Panc1 (cell line): ENCODE measurements around the gene MMP23B. TPM values are rescaled to one million over a fixed set of nuclear protein-coding genes. Genes with fewer than 3 reads are reported as not detected.

Experiments used
- ATAC-seq: fragments of 200-7000 bp; cut with Tn5 transposase; 2 replicates; pipeline ENCODE4 v1.9.1; 2020; ENCODE audit warnings: mild to moderate bottlenecking, moderate library complexity
- BruUV-seq: library from RNA; stranded (reverse); fragments of 400-500 nt; replicated peaks from 2 replicates; lab custom pipeline; 2021; lab: Mats Ljungman, UMichigan
- CTCF ChIA-PET: fragments of 300-600 bp; sonication (Branson Sonifier 250); formaldehyde crosslinking; loops from one replicate; lab custom pipeline; 2022; ENCODE audit warnings: antibody characterized with exemption; lab: Charles Lee
- POLR2A ChIA-PET: fragments of 300-600 bp; sonication (Branson Sonifier 250); formaldehyde crosslinking; loops from one replicate; lab custom pipeline; 2022; ENCODE audit warnings: antibody characterized with exemption; lab: Charles Lee
- DNase-seq: peaks from one replicate; pipeline ENCODE4 v3.0.0-alpha.2; 2010; ENCODE audit warnings: low read depth, low spot score
- H3K27ac ChIP-seq: 2 replicates; pipeline ENCODE4 v1.5.1; 2011; ENCODE audit warnings: mild to moderate bottlenecking, low read length, inconsistent platforms
- H3K27me3 ChIP-seq: fragments of 200-500 bp; sonication (Bioruptor generic); 2 replicates; pipeline ENCODE4 v1.6.0; 2014; ENCODE audit warnings: low read length, inconsistent platforms; ENCODE audit not compliant: control insufficient read depth, insufficient read depth
- H3K36me3 ChIP-seq: fragments of 200-500 bp; sonication (Bioruptor generic); 2 replicates; pipeline ENCODE4 v1.5.1; 2014; ENCODE audit warnings: inconsistent platforms, mild to moderate bottlenecking, low read length, moderate library complexity; ENCODE audit not compliant: control insufficient read depth, insufficient read depth
- H3K4me1 ChIP-seq: 2 replicates; pipeline ENCODE4 v1.5.1; 2011; ENCODE audit warnings: inconsistent platforms, mild to moderate bottlenecking, low read length, moderate library complexity; ENCODE audit not compliant: control insufficient read depth, insufficient read depth
- H3K4me3 ChIP-seq, 2 experiments: 2 replicates each; pipeline ENCODE4 v1.5.1; 2011 to 2012; ENCODE audit warnings: low read depth in 2 of 2, low read length in 2 of 2, mild to moderate bottlenecking in 2 of 2, inconsistent platforms in 1 of 2, moderate library complexity in 1 of 2
- H3K9me3 ChIP-seq: fragments of 200-500 bp; sonication (Bioruptor generic); 2 replicates; pipeline ENCODE4 v1.5.1; 2014; ENCODE audit warnings: low read depth, mild to moderate bottlenecking, inconsistent platforms, low read length, moderate library complexity; ENCODE audit not compliant: control insufficient read depth, insufficient read depth
- POLR2AphosphoS5 ChIP-seq: IDR thresholded peaks from 2 replicates; pipeline ENCODE4 v1.6.1; 2012; ENCODE audit warnings: mild to moderate bottlenecking, low read depth, low read length, moderate library complexity
- SIN3A ChIP-seq: IDR thresholded peaks from 2 replicates; pipeline ENCODE4 v1.6.1; 2012; ENCODE audit warnings: low read depth, mild to moderate bottlenecking, low read length, moderate library complexity, borderline replicate concordance; ENCODE audit not compliant: insufficient read depth
- TCF7L2 ChIP-seq: IDR thresholded peaks from 2 replicates; pipeline ENCODE4 v1.6.1; 2011; ENCODE audit warnings: mild to moderate bottlenecking, low read depth, low read length, inconsistent platforms
- in situ Hi-C: cut with HindIII; loops from 2 replicates; pipeline ENCODE4 v1.10.0; 2016; ENCODE audit warnings: low sequenced_read_pairs, low pct_unique_long_range_greater_than_20kb
- intact Hi-C: fragments of 100-400 bp; cut with micrococcal nuclease; formaldehyde crosslinking; loops from one replicate; pipeline ENCODE4 v1.10.0; 2022; ENCODE audit not compliant: unreplicated experiment
- total RNA-seq: library from RNA; stranded (reverse); gene quantifications from one replicate; pipeline ENCODE4 v1.2.1, GENCODE V29; 2021; ENCODE audit not compliant: unreplicated experiment
- TF ChIP-seq, protein P1 (sequence below), 2 experiments: IDR thresholded peaks; 2 replicates each; pipeline ENCODE4 v1.6.1; 2011 to 2012; ENCODE audit warnings: low read depth in 2 of 2, control low read depth in 1 of 2, low read length in 1 of 2, mild to moderate bottlenecking in 1 of 2, moderate library complexity in 1 of 2; ENCODE audit not compliant: insufficient read depth in 1 of 2
- TF ChIP-seq, protein P2 (sequence below): fragments of 450-650 bp; IDR thresholded peaks from 2 replicates; pipeline ENCODE4 v1.5.1; 2017; ENCODE audit warnings: mild to moderate bottlenecking

The MMP23B gene
- total RNA-seq, 1 experiment from 2014 or later = 5.0 TPM

DNA sequence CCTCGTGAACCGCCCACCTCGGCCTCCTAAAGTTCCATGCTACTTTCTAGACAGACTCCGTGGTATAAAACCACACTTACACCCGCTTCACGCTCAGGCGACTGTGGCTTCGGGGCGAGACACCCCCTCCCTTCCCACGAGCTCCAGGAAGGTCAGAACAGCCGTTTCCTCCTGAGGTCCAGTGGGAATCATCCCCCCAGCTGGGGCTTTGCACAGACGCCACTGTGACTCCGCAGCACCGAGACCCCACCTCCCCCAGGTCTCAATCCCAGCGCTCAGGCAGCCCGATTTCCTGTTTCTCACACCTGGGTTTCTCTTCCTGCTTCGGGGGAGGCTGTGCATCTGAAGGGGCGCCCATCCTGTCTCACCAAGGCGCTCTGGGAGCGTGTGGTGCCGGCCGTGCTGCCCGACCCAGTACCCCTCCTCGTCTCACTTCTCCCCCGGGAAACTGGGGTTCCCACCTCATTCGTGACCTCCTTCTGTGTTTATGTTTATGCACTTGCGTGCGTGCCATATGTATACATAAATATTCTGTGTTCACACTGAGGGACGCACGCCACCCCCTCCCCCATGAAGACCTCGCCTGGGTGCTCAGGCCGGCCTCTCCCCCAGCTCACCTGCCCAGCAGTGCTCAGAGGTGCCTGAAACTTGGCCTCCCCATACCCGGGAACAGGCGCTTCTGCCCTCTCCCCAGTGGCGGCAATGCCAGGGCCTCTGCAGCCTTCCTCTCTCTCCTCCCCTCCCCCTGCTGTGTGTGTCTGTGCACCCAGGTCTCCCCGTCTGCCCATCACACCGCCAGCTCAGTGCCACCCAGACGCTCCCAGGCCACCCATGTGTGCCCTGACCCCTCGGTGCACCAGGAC lies 46.0 kb downstream of the MMP23B start:
- no peak overlapping the region for H3K27ac ChIP-seq
- intact Hi-C loops (no loop called here), in situ Hi-C loops (no loop called here)
- H3K4me3 ChIP-seq = no peak overlapping the region
- peaks cover 21% of the 10 kb centered on the region for H3K4me1 ChIP-seq
- H3K27me3 ChIP-seq = no peaks in the 10 kb centered on the region
- TF ChIP-seq SIN3A = no peak
- TF ChIP-seq, protein P1, sequence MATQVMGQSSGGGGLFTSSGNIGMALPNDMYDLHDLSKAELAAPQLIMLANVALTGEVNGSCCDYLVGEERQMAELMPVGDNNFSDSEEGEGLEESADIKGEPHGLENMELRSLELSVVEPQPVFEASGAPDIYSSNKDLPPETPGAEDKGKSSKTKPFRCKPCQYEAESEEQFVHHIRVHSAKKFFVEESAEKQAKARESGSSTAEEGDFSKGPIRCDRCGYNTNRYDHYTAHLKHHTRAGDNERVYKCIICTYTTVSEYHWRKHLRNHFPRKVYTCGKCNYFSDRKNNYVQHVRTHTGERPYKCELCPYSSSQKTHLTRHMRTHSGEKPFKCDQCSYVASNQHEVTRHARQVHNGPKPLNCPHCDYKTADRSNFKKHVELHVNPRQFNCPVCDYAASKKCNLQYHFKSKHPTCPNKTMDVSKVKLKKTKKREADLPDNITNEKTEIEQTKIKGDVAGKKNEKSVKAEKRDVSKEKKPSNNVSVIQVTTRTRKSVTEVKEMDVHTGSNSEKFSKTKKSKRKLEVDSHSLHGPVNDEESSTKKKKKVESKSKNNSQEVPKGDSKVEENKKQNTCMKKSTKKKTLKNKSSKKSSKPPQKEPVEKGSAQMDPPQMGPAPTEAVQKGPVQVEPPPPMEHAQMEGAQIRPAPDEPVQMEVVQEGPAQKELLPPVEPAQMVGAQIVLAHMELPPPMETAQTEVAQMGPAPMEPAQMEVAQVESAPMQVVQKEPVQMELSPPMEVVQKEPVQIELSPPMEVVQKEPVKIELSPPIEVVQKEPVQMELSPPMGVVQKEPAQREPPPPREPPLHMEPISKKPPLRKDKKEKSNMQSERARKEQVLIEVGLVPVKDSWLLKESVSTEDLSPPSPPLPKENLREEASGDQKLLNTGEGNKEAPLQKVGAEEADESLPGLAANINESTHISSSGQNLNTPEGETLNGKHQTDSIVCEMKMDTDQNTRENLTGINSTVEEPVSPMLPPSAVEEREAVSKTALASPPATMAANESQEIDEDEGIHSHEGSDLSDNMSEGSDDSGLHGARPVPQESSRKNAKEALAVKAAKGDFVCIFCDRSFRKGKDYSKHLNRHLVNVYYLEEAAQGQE (IDR thresholded peaks at IDR 0.05; ENCODE audit: insufficient read depth in 1 of 2, low read depth in 2 of 2, low read length in 1 of 2) = no peak
- no peak for TF ChIP-seq TCF7L2
- no peak for TF ChIP-seq POLR2AphosphoS5
- TF ChIP-seq, protein P2, sequence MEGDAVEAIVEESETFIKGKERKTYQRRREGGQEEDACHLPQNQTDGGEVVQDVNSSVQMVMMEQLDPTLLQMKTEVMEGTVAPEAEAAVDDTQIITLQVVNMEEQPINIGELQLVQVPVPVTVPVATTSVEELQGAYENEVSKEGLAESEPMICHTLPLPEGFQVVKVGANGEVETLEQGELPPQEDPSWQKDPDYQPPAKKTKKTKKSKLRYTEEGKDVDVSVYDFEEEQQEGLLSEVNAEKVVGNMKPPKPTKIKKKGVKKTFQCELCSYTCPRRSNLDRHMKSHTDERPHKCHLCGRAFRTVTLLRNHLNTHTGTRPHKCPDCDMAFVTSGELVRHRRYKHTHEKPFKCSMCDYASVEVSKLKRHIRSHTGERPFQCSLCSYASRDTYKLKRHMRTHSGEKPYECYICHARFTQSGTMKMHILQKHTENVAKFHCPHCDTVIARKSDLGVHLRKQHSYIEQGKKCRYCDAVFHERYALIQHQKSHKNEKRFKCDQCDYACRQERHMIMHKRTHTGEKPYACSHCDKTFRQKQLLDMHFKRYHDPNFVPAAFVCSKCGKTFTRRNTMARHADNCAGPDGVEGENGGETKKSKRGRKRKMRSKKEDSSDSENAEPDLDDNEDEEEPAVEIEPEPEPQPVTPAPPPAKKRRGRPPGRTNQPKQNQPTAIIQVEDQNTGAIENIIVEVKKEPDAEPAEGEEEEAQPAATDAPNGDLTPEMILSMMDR = no peak
- DNase-seq = no peak
- H3K9me3 ChIP-seq = no peaks in the 10 kb centered on the region
- no TSS peak for BruUV-seq
- ChIA-PET POLR2A (no interaction called here), CTCF (interaction anchor here (0.9 kb wide), 1 partner anchor 12 kb away, joined by 4 read pairs; no protein-coding TSS in a partner anchor)
- no peaks in the 10 kb centered on the region for H3K36me3 ChIP-seq
- ATAC-seq = 0 out of 2 replicates have a peak, but pooled peaks have one; percentile 35

DNA sequence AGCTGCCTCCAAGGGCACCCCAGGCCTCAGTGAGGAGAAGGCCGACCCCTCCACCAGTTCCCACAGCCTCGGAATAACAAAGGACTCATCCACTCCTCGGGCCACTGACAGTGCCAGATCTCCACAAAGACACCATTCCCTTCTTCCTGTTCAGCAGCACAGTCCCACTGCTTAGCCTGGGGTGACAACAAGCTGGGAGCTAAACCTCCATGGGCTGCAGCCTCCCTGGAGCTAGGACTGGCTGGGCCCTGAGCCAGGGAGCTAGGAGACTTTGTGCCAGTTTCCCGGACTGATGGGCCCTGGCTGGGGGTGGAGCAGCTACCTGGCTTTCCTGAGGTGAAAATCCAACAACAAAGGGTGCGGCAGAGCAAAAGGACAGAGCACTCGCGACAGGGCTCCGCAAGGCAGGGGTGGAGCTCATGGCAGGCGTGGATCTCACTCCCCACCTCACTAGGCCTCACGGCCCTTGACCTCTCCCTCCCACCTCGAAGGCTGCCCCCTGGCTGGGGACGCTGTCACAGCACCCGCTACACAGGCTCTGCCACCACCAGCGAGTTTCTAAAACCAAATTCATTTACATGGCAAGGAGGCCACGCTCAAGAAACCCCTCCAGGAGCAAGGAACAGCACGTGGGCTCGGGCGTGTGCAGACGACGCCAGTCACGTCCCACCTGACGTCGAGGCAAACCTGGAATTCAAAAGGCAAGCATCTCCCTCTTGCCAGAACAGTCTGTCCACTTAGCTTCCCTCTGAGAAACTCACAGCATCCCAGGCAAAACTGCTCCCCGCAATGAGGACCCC lies 46.8 kb downstream of the MMP23B start:
- DNase-seq (peak; percentile 12), ATAC-seq (peak; percentile 78)
- no peaks in the 10 kb centered on the region for H3K36me3 ChIP-seq
- POLR2A ChIA-PET = no interaction called here
- BruUV-seq = no TSS peak
- no peaks in the 10 kb centered on the region for H3K27me3 ChIP-seq
- intact Hi-C loops = no loop called here
- in situ Hi-C loops = no loop called here
- peaks cover 25% of the 10 kb centered on the region for H3K4me1 ChIP-seq
- H3K27ac ChIP-seq = no peak overlapping the region
- CTCF ChIA-PET = interaction anchor here (0.9 kb wide), 1 partner anchor 13 kb away, joined by 4 read pairs; no protein-coding TSS in a partner anchor
- no peak overlapping the region for H3K4me3 ChIP-seq
- TF ChIP-seq, protein P2 = no peak; the same call in 1 of the 2 replicates
- TF ChIP-seq, protein P1 (IDR thresholded peaks at IDR 0.05; ENCODE audit: insufficient read depth in 1 of 2, low read depth in 2 of 2, low read length in 1 of 2) = no peak
- TF ChIP-seq SIN3A = no peak
- TF ChIP-seq TCF7L2 = no peak
- TF ChIP-seq POLR2AphosphoS5 = no peak
- no peaks in the 10 kb centered on the region for H3K9me3 ChIP-seq
